Neural progenitor cell (in vitro differentiated cells): Measurements from ENCODE around the gene KLK14.

ENCODE experiments used
- EZH2 ChIP-seq: fragments of 200-600 bp; sonication (generic); IDR thresholded peaks from 2 replicates; pipeline ENCODE4 v1.6.1; 2017; ENCODE audit warnings: antibody characterized with exemption, mild to moderate bottlenecking, moderate library complexity
- EZH2phosphoT487 ChIP-seq: fragments of 200-600 bp; sonication (generic); IDR thresholded peaks from 2 replicates; pipeline ENCODE4 v1.6.1; 2017; ENCODE audit warnings: antibody characterized with exemption
- TF ChIP-seq, protein P1 (sequence below): fragments of 200-600 bp; sonication (generic); IDR thresholded peaks from 2 replicates; pipeline ENCODE4 v1.5.1; 2017; ENCODE audit warnings: antibody characterized with exemption, mild to moderate bottlenecking

DNA sequence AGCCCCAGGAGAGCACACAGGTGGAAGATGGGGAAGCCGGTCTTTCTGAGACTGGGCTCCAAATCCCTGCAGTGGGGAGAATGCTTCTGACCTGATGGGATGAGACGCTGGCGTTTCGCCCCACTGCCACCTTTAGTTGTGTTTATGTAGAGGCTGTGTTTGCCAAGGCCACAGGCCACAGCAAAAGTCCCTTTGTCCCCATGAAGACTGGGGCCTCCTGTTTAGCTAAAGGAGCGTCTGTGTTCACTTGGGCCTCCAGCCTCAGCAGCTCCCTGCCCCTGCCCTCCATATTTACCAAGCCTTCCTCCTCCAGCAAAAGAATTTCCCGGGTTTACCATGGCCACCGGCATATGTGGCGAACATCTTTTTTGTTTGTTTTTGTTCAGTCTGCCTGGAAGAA, 10.4 kb upstream of the KLK14 start:
- TF ChIP-seq, protein P1, sequence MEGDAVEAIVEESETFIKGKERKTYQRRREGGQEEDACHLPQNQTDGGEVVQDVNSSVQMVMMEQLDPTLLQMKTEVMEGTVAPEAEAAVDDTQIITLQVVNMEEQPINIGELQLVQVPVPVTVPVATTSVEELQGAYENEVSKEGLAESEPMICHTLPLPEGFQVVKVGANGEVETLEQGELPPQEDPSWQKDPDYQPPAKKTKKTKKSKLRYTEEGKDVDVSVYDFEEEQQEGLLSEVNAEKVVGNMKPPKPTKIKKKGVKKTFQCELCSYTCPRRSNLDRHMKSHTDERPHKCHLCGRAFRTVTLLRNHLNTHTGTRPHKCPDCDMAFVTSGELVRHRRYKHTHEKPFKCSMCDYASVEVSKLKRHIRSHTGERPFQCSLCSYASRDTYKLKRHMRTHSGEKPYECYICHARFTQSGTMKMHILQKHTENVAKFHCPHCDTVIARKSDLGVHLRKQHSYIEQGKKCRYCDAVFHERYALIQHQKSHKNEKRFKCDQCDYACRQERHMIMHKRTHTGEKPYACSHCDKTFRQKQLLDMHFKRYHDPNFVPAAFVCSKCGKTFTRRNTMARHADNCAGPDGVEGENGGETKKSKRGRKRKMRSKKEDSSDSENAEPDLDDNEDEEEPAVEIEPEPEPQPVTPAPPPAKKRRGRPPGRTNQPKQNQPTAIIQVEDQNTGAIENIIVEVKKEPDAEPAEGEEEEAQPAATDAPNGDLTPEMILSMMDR = no peak
- TF ChIP-seq EZH2phosphoT487 (no peak), EZH2 (no peak)
